Effector memory CD4-positive, alpha-beta T cell (primary cell): Measurements from ENCODE around the gene MIPEP.
"Not testable (repeated sequence)": the region's sequence is repeated elsewhere in the genome, so short reads cannot be mapped to it uniquely, and the experiment has no call there.

ENCODE experiments used
- DNase-seq, 3 donors: peaks; one replicate each; pipeline ENCODE4 v3.0.0-alpha.2; 2020
- H3K27ac ChIP-seq: 2 replicates; pipeline ENCODE4 v1.7.0; 2013; ENCODE audit warnings: mild to moderate bottlenecking, low read length, moderate library complexity; ENCODE audit not compliant: insufficient read depth, poor library complexity, severe bottlenecking
- H3K27me3 ChIP-seq: replicated peaks from 2 replicates; pipeline ENCODE4 v1.7.0; 2013; ENCODE audit warnings: mild to moderate bottlenecking, low read length; ENCODE audit not compliant: insufficient read depth, control insufficient read depth, poor library complexity, severe bottlenecking
- H3K36me3 ChIP-seq: 2 replicates; pipeline ENCODE4 v1.7.0; 2013; ENCODE audit warnings: mild to moderate bottlenecking, low read length, moderate library complexity; ENCODE audit not compliant: control insufficient read depth, insufficient read depth
- H3K4me1 ChIP-seq: 2 replicates; pipeline ENCODE4 v1.7.0; 2013; ENCODE audit warnings: low read length, mild to moderate bottlenecking; ENCODE audit not compliant: control insufficient read depth, insufficient read depth, poor library complexity, severe bottlenecking
- H3K4me3 ChIP-seq: 2 replicates; pipeline ENCODE4 v1.7.0; 2013; ENCODE audit warnings: low read length, low read depth, mild to moderate bottlenecking; ENCODE audit not compliant: insufficient read depth, poor library complexity, severe bottlenecking
- H3K9me3 ChIP-seq: 2 replicates; pipeline ENCODE4 v1.7.0; 2013; ENCODE audit warnings: mild to moderate bottlenecking, low read length, moderate library complexity; ENCODE audit not compliant: control insufficient read depth

MIPEP gene

DNA sequence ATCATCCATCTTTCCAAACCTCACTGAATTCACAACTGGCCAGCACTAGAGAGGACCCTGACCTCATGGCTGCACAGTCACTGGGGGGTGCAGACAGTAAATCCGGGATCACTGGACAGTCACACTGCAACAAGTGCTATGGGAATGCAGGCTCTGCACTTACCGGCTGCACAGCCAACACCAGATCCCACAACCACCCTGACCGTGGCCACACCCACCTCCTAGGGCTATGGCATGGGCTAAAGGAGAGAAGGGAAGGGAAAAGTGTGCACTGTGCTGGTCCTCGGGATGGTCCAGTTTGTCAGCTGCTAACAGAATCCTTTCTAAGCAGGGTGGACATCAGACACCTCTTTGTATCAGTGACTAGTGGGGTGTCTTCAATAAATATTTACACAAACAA is 118.2 kb downstream of the MIPEP start:
- no peak for DNase-seq
- no peaks in the 10 kb centered on the region for H3K4me1 ChIP-seq
- H3K4me3 ChIP-seq = no peak overlapping the region
- H3K9me3 ChIP-seq = no peaks in the 10 kb centered on the region
- no peaks in the 10 kb centered on the region for H3K36me3 ChIP-seq
- no peaks in the 10 kb centered on the region for H3K27me3 ChIP-seq
- no peak overlapping the region for H3K27ac ChIP-seq

DNA sequence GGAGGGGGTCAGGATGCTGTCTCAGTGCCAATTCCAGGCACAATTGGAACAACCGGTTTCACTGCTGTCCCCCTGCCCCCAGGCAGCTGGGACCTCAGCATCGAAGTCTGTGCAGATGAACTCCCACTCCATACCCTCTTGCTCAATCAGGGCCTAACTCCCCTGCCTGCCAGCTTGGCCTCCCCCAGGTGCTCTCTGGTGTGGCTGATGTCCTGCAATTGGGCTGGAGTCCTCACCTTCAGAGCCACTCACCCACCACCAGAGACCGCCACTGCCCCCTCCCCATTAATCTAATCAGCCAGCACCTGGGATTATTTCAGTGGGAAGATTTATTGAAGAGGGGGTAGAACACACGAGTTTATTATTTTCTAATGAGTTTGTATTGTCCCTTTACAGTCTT is 118.8 kb downstream of the MIPEP start:
- no peaks in the 10 kb centered on the region for H3K36me3 ChIP-seq

DNA sequence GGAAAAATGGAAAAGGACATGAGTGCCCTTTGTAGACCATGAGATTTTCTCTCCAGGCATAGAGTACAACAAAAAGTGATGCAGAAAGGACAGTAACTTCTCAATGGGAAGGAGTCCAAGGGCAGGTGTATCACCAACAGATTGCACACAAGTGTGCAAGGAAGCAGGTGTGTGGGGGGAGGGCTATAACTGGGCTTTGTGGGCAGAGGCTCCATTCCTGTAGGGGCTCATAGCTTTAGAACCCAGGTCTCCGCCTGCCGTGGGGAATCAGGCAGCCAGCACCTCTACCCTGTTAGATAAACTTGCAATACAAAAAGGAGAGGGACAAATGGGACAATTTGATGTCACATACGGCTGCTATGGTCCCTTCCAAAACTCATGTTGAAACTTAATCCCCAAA is 119.8 kb downstream of the MIPEP start:
- Histone ChIP-seq H3K9me3 (no peaks in the 10 kb centered on the region), H3K27me3 (no peaks in the 10 kb centered on the region), H3K4me3 (no peak overlapping the region), H3K4me1 (no peaks in the 10 kb centered on the region), H3K36me3 (no peaks in the 10 kb centered on the region), H3K27ac (no peak overlapping the region)
- no peak for DNase-seq

More for the DNA sequence above, 118.8 kb downstream of the MIPEP start:
- H3K27me3 ChIP-seq = no peaks in the 10 kb centered on the region
- H3K27ac ChIP-seq = no peak overlapping the region
- DNase-seq = no peak
- H3K9me3 ChIP-seq = no peaks in the 10 kb centered on the region
- H3K4me3 ChIP-seq = no peak overlapping the region
- H3K4me1 ChIP-seq = no peaks in the 10 kb centered on the region

DNA sequence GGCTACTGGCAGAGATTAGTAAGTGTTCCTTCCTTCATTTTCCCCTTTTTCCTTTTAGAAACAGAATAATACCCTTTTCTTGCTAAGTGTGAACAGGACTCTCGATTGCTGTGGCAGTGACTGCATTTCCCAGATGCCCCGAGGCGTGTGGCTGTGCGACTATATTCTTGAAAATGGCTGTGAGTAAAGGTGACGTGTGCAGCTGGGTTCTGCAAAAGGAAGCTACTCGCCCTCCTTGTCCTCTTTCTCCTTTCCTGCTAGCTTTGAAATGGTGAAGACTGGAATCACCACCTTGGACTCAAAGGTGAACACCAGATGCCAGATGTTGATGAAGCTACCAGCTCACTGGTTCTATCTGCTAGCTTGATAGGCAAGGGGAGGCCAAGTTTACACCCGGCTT is 121.4 kb downstream of the MIPEP start:
- no peaks in the 10 kb centered on the region for H3K9me3 ChIP-seq
- no peaks in the 10 kb centered on the region for H3K27me3 ChIP-seq
- no peaks in the 10 kb centered on the region for H3K36me3 ChIP-seq
- no peak overlapping the region for H3K4me3 ChIP-seq
- DNase-seq = no peak
- no peak overlapping the region for H3K27ac ChIP-seq
- no peaks in the 10 kb centered on the region for H3K4me1 ChIP-seq

DNA sequence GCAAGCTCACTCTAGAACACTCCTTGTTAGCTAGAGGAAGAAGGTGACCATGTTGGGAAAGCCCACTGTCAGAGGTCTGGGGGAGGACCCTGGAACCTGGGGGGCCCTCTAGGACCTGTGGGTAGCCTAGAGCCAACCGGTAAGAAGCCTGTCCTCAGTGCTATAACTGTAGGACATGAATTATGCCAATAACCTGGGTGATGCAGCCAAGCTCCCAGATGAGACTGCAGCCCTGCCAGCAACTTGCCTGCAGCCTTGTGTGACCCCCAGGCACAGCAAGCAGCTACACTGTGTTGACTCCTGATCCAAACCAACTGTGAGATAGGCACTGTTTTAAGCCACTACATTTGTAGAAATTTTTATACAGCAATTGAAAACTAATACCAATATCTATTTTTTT is 122.3 kb downstream of the MIPEP start:
- no peaks in the 10 kb centered on the region for H3K36me3 ChIP-seq
- no peak for DNase-seq
- H3K4me3 ChIP-seq = no peak overlapping the region
- no peaks in the 10 kb centered on the region for H3K9me3 ChIP-seq
- H3K27me3 ChIP-seq = no peaks in the 10 kb centered on the region
- no peaks in the 10 kb centered on the region for H3K4me1 ChIP-seq
- no peak overlapping the region for H3K27ac ChIP-seq

DNA sequence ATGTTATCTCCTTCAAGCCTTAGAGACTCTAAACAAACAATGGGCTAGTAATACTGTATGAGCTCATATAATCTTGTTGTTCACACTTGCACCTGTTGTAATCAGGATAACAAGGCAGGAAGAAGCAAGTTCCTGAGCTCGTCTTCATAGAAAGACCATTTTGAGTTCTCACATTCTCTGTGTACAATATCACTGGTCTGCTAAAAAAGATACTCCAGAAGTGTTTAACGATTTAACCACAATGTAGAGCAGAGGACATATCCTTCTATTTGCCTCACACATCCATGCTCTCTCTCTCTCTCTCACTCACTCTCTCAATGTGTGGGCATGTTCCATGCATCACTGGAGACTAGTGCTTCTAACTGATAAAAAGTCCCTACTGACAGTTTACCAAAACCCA is 122.9 kb downstream of the MIPEP start:
- Histone ChIP-seq H3K4me3 (no peak overlapping the region), H3K27ac (no peak overlapping the region), H3K9me3 (no peaks in the 10 kb centered on the region), H3K27me3 (no peaks in the 10 kb centered on the region), H3K36me3 (no peaks in the 10 kb centered on the region), H3K4me1 (no peaks in the 10 kb centered on the region)
- DNase-seq = no peak

DNA sequence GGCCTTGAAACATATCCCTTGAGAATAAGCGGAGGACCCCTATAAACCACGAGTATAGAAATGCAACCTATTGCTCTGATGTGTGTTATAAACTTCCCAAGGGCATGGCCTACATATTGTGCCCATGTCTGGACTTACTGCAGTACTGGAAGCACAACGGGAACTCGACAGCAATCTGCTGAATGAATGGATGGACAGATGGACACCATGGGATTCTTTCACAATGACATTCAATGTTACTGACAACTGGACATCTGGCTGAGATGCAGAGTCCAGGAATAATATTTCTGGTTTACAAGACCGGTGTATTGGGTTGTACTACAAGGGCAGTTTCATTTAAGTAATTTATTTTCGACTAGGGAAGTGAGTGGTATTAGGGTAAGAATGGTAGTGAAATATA is 123.7 kb downstream of the MIPEP start:
- Histone ChIP-seq H3K27ac (no peak overlapping the region), H3K9me3 (no peaks in the 10 kb centered on the region), H3K4me1 (no peaks in the 10 kb centered on the region), H3K36me3 (no peaks in the 10 kb centered on the region), H3K27me3 (no peaks in the 10 kb centered on the region), H3K4me3 (no peak overlapping the region)
- no peak for DNase-seq

DNA sequence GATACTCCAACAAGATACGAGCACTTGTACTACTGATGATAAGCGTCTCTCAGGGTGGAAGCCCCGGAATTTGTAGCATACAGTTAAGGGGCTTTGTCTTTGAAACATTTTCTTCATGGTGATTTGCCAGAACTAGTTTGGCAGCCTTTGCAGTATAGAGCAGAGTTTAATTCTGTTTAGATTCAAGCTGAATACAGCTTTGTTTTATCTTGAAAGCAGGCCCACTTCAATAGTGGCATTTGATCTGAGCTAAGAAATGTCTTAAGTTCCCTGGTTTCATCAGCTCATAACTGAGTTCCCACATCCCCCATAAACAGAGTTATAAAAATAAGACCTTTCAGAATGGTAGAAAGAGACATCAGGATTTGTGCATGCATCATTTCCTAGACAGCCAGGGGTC is 125.9 kb downstream of the MIPEP start:
- Histone ChIP-seq H3K9me3 (no peaks in the 10 kb centered on the region), H3K4me3 (no peak overlapping the region), H3K27ac (no peak overlapping the region), H3K27me3 (no peaks in the 10 kb centered on the region), H3K36me3 (no peaks in the 10 kb centered on the region), H3K4me1 (no peaks in the 10 kb centered on the region)
- no peak for DNase-seq

DNA sequence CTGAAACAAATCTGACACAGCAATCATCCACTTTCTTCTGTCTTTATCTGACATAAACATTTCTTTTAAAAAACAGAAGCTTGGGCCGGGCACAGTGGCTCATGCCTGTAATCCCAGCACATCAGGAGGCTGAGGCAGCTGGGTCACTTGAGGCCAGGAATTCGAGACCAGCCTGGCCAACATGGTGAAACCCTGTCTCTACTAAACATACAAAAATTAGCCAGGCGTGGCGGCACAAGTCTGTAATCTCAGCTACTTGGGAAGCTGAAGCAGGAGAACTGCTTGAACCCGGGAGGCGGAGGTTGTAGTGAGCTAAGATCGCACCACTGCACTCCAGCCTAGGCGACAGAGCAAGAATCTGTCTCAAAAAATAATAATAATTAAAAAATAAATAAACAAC is 127.4 kb downstream of the MIPEP start:
- not testable (repeated sequence) for H3K9me3 ChIP-seq, H3K27me3 ChIP-seq, DNase-seq, H3K36me3 ChIP-seq, H3K27ac ChIP-seq, H3K4me1 ChIP-seq, H3K4me3 ChIP-seq

DNA sequence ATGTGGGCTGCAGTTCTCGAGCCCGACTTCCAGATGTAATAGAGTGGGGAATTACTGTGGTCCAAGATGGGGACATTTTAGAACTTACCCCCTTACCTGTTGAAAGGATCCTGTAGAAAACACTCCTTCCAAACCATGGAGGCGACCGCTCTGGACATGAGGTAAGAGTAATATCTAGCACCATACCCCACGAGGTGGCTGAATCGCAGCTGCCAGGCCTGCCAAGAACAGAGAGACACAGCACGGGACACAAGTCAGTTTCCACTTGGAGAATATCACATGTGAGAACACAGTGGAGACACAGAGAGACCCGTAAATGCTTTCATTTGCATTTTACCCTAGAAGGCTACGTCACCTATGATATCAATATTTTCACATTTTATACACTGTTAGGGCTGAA is 129.2 kb downstream of the MIPEP start:
- no peak overlapping the region for H3K27ac ChIP-seq

More for the DNA sequence above, 129.2 kb downstream of the MIPEP start:
- DNase-seq = no peak
- no peaks in the 10 kb centered on the region for H3K9me3 ChIP-seq
- no peaks in the 10 kb centered on the region for H3K27me3 ChIP-seq
- H3K4me3 ChIP-seq = no peak overlapping the region
- no peaks in the 10 kb centered on the region for H3K36me3 ChIP-seq
- H3K4me1 ChIP-seq = no peaks in the 10 kb centered on the region
